Measurements from ENCODE around the gene TOM1L2.

Gene TOM1L2

DNA sequence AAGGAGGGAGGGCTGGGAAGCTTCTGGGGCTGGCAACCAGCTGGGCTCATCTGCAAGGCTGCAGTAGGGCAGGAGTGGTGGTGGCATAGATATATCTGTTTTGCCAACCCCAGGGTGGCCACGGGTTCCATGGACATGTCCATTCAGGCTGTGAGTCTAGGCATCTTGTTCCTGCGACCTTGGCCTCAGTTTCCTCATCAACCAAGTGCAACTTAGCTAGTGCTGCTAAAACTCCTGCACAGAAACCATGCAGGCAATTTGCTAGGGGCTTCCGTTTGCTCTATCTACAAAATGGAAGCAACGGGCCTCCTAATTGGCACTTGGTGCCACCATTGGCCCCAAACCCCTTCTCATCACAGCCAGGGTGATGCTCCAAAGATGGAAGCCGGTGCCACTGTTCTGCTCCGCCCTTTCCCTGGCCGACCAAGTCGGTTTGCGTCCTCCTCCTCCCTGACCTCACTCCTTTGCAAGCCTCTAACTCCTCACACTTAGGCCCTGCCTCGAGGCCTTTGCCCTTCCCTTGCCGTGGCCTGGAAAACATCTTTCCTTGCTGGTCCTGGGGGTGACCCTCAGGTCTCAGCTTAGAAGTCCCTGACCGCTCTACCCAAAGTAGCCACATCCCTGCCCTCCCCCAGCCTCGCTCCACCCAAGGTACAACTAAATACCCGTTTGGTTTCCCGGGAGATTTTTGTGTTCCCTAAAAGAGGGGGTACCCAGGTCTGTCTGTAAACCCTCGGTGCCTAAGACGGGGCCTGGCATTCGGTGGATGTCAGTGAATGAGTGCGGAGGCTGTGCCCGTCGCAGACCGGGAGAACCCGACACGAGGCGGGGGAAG, 136.6 kb downstream of the TOM1L2 start:
- no peak for DNase-seq (ENCODE audit: low spot score)

DNA sequence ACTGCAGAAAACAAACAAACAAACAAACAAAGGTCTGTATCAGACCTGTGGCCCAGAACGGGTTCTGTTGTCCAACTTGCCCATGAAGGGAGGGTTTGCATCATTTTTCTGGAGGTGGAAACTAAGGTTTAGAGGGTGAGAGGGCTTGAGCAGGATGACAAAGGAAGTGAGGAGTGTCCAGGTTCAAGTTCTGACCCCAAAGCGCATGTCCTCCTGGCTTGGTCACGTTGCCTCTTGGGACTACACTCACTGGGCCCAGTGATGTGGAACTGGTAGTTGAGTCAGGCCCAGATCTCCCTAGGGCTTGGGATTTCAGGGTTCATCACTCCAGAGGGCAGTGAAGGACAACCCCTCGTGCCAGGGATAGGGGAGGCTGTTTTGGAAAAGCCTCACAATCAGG, 137.2 kb downstream of the TOM1L2 start:
- no peak for DNase-seq (ENCODE audit: low spot score)

DNA sequence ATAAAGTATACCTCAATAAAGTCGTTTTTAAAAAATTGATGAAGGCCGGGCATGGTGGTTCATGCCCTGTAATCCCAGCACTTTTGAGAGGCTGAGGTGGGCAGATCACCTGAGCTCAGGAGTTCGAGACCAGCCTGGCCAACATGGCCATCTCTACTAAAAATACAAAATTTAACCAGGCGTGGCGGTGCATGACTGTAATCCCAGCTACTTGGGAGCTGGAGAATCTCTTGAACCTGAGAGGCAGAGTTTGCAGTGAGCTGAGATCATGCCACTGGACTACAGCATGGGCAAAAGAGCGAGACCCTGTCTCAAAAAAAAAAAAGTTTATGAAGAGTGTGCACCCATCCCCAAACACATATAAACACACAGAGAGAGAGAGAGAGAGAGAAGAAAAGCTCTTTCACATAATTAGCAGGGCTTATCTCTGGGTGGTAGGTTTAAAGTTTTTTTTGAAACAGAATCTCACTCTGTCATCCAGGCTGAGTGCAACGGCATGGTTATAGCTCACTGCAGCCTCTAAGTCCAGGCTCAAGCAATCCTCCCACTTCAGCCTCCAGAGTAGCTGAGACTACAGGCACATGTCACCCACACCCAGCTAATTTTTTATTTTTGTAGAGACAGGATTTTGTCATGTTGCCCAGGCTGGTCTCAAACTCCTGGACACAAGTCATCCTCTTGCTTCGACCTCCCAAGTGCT, 138.4 kb downstream of the TOM1L2 start:
- no peak for DNase-seq (ENCODE audit: low spot score)

DNA sequence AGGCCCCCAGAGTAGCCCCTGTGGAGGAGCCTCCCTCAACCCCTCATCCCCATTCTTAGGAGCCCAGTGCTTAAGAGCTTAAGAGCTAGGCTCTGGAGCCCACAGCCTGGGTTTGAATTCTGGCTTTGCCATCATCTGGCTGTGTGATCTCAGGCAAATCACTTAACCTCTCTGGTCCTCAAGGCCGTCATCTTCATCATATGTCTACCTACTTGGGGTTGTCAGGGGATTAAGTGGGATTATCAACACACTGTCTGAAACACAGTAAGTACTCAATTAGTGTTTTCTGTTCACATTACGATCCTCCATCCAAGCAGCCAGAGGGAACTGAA, 140.2 kb downstream of the TOM1L2 start:
- no peak for DNase-seq (ENCODE audit: low spot score)

DNA sequence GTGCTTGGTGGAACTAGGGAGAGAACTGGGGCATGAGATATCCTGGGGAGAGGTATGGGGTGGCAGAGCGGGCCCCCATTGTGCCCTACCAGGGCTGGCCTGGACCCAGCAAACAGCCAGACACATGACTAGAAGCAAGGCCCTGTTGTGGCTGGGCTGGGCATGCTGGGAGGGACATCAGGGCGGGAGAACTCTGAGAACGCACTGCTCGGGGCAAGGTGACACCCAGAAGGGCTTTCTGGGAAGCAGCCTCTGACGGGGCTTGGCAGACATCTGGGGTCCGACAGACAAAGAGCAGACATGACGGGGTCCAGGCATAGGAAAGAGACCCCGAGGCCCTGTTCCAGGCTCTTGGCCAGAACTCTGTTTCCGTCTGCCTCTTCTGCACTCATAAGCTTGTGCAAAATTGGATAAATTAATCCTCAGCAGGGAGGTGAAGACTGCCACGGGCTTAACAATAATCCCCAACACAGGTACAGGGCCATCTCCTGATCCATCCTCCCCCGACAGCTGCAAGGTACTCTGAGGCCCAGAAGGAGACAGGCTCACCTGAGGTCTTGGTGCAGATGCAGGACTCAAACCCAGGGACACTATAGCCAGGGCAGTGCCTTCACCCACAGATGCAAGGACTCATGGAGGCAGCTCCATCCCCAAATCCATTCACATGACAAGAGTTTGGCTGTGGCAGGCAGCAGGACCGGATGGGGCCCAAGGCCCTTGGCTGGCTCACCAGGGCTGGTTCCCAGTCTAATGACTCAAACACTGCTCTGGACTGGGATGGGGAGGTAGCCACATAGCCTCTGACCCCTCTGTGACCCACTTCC, 140.8 kb downstream of the TOM1L2 start:
- DNase-seq (ENCODE audit: low spot score) = no peak

DNA sequence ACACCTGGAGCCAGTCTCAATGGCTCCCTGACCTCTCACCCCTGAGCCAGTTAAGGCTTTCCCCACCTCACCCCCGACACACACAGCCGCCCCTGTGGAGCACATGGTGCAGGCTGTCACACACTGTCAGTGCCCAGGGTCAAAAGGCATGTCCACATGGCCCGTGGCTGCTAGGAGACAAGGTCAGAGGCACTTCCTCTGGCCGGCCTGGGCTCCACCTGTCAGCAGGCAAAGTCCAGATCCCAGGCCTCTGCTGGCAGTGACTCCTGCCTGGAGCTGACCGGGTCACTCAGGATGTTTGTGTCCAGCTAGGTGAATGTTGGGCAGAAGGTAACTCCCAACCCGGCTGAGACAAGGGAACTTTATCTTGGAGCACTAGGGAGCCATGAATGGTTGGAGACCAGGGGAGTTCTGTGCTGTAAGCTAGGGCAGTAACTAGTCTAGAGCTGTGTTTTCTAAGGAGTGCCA, 141.4 kb downstream of the TOM1L2 start:
- no peak for DNase-seq (ENCODE audit: low spot score)

DNA sequence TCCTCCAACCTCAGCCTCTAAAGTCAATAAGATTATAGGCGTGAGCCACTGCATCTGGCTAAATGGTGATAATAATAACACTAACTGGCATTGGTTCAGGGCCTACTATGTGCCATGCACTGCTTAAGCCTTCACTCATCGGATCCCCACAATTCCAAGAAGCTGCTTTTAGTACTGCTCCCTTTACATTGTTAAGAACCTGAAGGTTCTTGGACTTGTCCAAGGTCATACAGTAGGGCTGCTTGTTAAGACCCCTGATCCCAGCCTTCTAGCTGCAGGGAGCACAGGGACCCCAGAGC, 142.0 kb downstream of the TOM1L2 start:
- no peak for DNase-seq (ENCODE audit: low spot score)

DNA sequence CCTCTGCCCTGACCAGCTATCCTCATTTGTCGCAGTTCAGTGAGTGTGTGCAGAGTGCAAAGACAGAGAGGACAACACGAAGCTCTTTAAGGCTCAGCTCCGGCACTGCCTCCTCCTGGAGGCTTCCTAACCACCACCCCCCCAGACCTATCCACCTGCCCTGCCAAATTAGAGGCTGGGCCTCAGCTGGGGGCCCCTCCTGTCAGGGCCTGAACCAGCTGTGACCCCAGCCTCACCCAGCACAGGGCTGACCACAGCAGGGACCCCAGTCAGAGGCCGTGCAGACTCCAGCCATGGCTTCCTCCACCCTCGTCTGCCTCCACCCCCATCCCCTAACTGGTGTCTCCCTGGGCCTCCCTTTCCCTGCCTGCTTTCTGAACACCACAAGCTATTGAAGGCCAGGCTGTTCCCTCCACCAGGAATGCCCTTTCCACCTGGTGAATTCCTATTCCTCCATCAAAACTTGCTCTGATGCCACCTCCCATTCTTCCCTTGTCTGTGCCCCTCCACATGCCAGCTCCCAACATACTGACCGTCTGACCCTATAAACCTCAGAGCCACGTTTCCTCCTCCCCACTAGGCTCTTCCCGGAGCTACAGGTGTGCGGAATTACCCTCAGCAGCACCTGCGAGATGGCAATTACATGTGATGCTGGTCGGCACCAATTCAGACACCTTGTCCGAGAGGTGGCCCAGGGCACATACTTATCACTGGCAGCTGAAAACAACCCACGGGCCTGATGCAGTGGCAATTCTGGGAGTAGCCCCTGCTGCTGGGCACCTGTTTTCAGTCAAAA, 144.2 kb downstream of the TOM1L2 start:
- DNase-seq (ENCODE audit: low spot score) = no peak

DNA sequence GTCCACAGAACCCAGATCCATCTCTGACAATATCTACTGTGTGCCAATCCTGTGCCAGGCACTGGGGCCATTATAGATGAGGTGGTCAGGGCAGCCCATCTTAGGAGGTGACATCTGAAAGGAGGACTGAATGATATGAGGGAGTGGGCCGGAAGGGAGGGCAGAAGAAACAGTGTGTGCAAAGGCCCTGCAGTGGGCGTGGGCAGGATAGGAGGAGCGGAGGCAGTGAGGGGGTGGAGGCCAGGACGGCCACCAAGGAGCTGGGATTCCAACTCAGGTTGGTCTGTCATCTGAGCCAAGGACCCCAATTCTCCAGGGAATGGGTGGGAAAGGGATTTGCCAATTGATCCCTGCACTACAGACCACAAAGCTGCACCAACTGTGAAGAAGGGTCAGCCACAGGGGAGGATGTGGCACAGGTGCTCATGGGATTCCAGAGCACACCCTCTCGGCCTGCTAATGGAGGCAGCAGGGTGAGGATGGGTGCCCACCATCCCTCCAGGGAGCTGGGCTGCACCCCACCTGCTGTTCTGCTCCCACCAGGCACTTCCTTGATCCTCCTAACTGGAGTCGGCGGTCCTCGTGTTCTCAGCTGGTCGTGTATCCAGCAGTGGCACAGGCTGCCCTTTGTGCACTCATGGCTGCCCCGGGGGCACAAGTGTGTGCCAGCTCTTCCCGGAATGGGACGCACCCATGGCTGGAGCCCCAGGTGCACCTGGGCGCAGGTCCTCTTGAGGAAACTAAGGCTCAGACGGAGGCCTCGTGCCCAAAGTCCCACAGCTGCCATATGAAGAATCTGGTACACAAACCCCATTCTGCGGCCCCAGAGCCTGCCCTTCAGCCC, 145.0 kb downstream of the TOM1L2 start:
- no peak for DNase-seq (ENCODE audit: low spot score)

DNA sequence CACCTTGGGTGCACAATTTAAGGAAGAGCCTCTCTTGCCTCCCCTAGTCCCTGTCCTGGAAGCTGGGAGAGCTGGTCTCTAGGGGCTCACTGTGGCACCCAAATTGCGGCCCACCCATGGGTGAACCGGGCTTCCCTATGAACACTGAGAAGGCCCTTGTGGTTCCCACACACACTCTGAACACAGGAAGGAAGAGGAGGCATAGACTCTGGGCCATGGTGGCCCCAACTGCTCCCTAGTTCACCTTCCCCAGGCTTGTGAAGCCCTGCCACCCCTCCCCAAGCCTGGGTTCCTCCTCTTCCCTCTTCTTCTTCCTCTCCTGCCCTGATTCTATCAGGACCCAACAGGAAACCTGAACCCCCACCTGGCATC, 145.9 kb downstream of the TOM1L2 start:
- DNase-seq (ENCODE audit: low spot score) = no peak

DNA sequence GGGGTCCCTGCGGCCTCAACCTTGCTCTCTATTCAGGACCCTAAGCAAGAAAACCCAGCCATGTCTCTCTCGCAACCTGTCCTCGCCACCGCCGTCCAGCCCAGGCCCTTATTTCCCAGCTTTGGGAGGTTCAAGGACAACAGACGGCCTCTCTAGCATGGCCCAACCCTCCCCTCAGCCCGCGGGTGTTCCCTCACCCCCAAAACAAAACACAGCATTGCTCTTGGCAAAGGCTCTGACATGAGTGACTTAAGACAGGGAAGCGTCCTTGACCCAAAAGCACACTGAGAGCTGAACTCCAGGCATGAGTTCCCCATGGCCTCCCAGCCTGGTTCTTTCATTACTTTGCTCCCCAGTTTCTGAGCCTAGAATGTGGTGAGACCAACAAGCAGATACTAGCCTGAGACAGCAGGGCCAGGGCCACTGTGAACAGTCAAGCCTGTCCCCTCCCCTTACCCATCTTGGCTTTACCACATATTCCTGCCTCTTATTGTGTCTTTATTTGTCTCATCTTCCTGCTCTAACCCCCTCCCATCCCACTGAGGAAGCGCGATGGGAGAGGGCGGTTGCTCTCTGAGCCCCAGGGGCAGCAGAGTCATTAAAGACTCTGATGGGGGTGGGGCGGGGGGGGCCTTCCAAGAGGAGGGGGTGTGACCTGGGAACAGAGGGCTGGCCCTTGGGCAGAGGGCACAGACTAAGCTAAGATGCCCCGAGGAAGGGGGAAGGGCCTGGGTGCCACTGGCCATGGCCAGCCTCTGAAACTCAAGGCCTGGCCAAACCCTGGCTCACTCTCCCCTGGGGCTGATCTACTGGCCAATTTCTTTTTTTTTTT, 147.2 kb downstream of the TOM1L2 start:
- DNase-seq (ENCODE audit: low spot score) = no peak

DNA sequence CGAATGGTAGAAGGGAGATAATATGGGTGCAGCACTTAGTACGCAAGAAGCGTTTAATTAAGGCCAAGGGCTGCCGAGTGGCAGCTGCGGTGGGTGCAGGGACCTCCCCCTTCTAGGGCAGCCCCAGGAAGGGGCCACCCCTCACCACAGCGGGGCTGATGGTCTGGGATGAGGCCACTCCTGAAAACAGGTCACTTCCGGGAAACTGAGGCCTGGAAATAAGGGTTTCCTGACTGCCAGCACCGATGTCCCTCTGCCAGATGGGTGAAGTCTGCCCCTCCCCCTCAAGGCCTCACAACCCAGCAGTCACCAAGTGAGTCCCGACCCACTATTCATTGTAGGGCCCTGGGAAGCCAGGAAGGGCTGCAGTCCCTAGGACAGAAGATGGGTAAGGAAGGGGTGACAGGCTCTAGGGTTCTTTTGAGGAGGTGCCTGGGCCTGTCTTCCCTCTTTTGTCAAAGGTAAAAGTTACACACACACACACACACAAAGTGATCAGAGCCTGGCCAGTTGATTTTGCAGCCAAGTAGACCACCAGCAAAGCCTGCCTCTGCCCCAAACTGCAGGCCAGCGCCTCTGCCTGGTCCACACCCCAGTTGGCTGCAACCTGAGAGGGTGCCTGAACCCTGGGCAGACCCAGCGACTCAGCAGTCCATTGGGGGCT, 147.9 kb downstream of the TOM1L2 start:
- no peak for DNase-seq (ENCODE audit: low spot score)

DNA sequence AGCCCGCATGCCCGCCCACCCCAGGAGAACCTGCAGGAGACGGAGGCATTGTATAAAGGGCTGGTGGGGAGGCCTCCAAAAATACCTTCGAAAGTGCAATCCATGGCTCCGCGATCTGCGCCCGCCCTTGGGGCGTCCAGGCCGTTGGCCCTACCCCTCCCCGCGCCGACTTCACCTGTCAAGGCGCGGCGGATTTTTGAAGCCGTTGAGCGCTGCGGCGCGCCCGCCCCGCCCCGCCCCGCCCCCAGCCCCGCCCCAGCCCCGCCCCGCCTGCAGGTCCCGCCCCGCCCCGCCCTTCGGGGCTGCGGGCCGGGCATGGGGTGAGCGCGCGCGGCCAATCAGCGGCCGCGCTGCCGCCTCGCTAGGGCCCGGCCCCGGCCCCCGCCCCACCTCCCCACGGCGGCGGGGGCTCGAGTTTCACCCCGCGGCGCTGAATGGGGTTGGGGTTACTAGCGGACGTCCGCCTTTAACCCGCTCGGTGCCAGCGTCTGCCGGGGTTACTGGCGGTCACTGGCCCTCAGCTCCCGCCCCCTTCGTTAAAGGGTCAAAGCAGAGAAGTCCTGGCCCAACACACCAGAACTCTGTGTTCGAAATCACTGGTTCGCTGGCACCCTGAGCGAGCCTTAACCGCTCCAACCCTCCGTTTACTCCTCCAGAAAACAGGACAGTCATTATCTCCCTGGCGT, 148.6 kb downstream of the TOM1L2 start:
- peak; percentile 87 for DNase-seq (ENCODE audit: low spot score)

DNA sequence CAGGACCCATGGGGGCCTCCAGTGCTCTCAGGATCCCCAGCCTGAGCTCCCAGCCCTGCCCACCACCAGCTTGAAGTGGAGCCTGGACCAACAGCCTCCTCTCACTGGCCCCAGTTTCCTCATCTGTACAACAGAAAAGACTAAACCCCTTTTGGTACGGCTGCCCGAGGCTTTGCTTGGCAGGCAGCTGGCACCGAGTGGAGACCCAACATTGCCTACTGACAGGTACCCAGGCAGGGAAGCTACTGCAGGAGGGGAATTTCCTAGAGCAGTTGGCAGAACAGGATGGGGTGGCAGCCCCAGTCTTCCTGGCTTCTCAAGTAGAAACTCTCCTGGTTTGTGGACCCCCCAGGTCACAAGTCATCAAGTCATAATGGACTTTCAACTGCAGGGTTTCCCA, 149.6 kb downstream of the TOM1L2 start:
- DNase-seq (ENCODE audit: low spot score) = no peak

DNA sequence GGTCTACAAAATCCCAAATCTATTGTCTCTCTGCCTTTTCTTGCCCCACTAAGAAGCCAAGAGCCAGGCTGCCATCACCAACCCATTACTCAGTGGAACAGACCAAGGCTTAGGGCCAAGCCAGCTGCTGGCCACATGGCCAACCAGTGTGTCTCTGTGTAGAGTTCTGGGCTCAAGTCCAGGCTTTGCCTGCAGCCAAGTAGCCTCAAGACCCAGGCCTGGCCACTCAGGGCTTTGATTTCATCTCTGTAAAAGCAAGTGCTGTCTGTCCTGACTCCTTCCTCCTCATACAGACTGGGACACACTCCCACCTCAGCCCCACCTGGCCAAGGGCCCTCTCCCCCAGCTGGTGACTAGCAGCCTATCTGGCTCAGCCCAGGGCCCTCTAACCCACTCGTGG, 150.0 kb downstream of the TOM1L2 start:
- no peak for DNase-seq (ENCODE audit: low spot score)

DNA sequence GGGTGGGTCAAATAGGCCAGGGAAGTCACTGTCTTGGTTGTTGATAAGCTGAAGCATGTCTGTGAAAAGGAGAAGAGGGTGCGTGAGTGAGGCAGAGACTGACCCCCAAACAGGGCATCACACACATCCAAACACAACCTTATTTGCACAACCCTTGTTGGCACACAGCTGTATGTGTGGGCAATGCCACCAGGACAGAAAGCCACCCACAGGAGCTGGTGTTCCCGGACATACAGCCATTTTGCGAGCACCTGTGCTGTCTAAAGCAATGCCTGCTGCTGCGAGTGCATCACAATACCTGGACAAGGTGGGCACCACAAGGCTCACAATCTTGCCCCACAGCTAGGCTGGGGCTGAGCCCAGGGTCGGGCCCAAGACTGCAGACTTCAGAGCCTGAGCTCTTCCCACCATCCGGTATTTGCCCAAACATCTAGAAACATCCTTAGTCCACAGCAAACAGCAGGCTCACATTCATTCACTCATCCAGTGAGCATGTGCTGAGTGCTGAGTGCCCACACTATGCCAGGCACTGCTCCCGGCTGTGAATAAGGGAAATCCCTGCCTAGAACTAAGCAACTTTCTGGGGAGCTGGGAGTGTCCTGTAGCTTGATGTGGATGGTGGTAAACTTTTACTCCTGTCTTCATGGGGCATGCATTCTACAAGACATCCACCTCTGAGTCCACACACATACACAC, 151.6 kb downstream of the TOM1L2 start:
- no peak for DNase-seq (ENCODE audit: low spot score)

DNA sequence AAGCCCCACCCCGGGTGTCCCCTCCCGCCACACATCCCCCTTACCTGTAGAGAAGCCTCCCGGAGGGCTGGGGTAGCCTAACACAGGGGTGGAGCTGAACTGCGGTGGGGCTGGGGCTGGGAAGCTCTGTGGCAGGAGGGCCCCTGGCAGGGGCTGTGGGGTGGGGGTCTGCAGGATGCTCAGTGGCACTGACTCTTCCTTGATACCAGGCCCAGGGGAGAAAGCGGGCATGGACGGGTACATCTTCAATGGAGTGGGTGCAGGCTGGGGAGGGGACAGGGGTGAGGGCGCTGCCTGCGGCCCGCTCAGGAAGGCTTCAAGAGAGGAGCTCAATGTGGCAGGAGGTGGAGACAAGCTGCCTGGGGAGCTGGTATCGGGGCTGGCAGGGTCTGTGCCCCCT, 152.2 kb downstream of the TOM1L2 start:
- DNase-seq (ENCODE audit: low spot score) = no peak

DNA sequence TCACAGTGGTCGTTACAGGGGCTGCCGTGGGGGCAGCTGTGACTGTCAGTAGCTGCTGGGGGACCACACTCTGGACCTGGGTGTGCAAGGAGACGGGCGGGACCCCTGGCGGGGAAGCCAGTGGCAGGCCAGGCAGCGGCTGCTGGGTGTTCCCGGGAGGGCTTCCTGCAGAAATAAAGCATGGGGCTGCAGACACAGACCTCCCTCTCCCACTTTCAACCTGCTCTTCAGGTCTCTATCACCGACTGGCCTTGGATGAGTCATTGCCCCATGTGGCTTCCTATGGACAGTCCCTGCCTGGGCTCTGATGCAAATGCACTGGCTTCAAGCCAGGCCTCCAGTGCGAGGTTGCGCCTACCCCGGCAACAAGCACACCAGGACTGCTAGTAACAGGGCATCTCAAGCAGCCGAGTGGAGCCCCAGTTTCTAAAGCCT, 152.6 kb downstream of the TOM1L2 start:
- peak; percentile 85 for DNase-seq (ENCODE audit: low spot score)

DNA sequence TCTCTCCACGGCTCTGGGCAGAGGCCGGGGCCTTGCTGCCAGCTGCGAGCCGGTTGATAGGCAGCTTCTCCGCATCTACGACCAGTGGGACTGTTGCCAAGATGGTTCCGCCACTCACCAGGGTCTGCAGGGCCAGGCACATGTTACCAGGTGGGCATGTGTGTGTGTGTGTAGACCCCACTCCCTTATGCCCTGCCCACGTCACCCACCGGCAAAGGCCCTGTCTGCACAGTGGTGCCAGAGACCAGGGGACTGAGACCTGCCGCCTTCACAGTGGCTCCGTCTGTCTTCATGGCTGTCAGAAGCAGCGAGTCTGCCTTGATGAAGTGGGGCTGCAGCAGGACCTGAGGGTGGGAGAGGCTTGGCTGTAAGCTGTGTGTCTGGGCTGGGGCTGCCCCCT, 153.1 kb downstream of the TOM1L2 start:
- no peak for DNase-seq (ENCODE audit: low spot score)
